ENCODE measurements around the gene SNX2. TPM values are rescaled to one million over a fixed set of nuclear protein-coding genes. Genes with fewer than 3 reads are reported as not detected.

Gene SNX2
- total RNA-seq, 3 donors from 2014 or later = 50.2 to 80.5 (median 58.6) TPM

DNA sequence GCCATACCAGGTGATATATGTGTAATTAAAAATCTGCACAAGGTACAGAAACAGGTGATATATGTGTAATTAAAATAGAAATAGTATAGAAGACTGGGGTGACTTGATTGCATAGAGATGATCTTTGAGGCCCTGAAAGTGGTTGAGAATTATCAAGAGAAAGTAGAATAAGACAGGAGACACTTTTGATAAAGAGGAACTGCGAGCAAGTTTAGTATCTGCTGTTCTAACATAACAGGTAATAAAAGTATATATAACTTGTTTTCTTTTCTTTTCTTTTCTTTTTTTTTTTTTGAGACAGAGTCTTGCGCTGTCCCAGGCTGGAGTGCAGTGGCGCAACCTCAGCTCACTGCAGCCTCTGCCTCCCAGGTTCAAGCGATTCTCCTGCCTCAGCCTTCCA lies 5.4 kb downstream of the SNX2 start:
- peaks cover 1% of the 10 kb centered on the region for H3K9me3 ChIP-seq
- intact Hi-C loops (cut with DNase I, micrococcal nuclease) = no loop called here
- TF ChIP-seq, protein P1, sequence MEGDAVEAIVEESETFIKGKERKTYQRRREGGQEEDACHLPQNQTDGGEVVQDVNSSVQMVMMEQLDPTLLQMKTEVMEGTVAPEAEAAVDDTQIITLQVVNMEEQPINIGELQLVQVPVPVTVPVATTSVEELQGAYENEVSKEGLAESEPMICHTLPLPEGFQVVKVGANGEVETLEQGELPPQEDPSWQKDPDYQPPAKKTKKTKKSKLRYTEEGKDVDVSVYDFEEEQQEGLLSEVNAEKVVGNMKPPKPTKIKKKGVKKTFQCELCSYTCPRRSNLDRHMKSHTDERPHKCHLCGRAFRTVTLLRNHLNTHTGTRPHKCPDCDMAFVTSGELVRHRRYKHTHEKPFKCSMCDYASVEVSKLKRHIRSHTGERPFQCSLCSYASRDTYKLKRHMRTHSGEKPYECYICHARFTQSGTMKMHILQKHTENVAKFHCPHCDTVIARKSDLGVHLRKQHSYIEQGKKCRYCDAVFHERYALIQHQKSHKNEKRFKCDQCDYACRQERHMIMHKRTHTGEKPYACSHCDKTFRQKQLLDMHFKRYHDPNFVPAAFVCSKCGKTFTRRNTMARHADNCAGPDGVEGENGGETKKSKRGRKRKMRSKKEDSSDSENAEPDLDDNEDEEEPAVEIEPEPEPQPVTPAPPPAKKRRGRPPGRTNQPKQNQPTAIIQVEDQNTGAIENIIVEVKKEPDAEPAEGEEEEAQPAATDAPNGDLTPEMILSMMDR (IDR thresholded peaks at IDR 0.05) = no peak
- H3K36me3 ChIP-seq (ENCODE audit: low read depth) = no peaks in the 10 kb centered on the region
- no peak overlapping the region for H3K4me3 ChIP-seq
- DNase-seq (no peak), ATAC-seq (no peak)
- peaks cover 15% of the 10 kb centered on the region for H3K4me1 ChIP-seq (ENCODE audit: low read depth)

DNA sequence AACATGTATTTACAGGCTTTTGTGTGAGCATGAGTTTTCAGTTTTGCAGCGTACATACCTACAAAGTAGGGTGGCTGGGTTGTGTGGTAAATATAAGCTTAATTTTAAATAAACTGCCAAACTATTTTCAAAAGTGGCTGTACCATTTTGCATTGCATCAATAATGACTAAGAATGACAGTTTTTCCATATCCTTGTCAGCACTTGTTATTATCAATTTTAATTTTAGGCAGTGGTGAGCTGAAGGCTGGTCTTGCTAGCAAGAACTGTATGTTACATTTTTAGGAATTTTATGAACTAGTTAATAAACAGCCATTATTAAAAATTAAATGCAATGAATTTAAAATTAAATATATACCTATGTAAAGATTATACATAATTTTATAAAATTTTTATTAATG lies 6.6 kb downstream of the SNX2 start:
- intact Hi-C loops (cut with DNase I, micrococcal nuclease) = no loop called here
- Histone ChIP-seq H3K4me1 (ENCODE audit: low read depth) (peaks cover 10% of the 10 kb centered on the region), H3K9me3 (peaks cover 9% of the 10 kb centered on the region), H3K4me3 (no peak overlapping the region), H3K36me3 (ENCODE audit: low read depth) (no peaks in the 10 kb centered on the region)
- TF ChIP-seq, protein P1 (IDR thresholded peaks at IDR 0.05) = no peak
- ATAC-seq = no peak
- DNase-seq = no peak

DNA sequence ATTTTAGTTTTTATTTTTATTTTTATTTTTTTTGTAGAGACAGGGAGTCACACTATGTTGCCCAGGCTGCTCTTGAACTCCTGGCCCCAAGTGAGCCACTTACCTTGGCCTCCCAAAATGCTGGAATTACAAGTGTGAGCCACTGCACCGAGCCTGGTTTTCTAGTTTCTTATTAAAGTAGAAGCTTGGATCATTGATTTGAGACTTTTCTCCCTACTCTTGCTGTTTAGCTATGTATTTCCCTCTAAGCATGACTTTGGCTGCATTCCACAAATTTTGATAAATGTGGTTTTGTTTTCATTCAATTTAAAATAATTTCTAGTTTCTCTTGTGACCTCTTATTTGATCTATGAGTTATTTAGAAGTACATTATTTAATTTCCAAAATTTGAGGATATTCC lies 10.4 kb downstream of the SNX2 start:
- ATAC-seq (no peak), DNase-seq (no peak)
- H3K4me1 ChIP-seq (ENCODE audit: low read depth) = no peaks in the 10 kb centered on the region
- H3K4me3 ChIP-seq = no peak overlapping the region
- intact Hi-C loops (cut with DNase I, micrococcal nuclease) = no loop called here
- H3K36me3 ChIP-seq (ENCODE audit: low read depth) = no peaks in the 10 kb centered on the region
- TF ChIP-seq, protein P1 (IDR thresholded peaks at IDR 0.05) = no peak
- peaks cover 9% of the 10 kb centered on the region for H3K9me3 ChIP-seq

DNA sequence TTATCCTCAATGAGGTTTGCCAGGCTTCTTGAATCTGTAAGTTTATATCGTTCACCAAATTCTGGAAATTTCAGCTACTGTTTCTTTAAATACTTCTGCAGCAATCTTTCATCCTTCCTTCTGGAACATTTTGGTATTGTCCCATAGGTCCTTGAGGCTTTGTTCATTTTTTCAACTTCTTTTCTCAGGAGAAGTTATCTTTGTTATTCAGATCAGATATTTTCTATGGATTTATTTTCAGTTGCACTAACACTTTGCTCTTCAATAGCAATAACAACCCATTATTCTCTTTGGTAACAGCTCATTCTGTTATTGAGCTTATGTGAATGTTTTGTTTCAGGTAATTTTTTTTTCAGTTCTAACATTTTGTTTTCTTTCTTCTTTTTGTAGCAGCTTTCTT lies 13.5 kb downstream of the SNX2 start:
- DNase-seq = no peak
- Histone ChIP-seq H3K36me3 (ENCODE audit: low read depth) (no peaks in the 10 kb centered on the region), H3K4me1 (ENCODE audit: low read depth) (no peaks in the 10 kb centered on the region), H3K4me3 (no peak overlapping the region), H3K9me3 (peaks cover 9% of the 10 kb centered on the region)
- intact Hi-C loops (cut with DNase I, micrococcal nuclease) = no loop called here
- no peak for ATAC-seq
- TF ChIP-seq, protein P1 (IDR thresholded peaks at IDR 0.05) = no peak

DNA sequence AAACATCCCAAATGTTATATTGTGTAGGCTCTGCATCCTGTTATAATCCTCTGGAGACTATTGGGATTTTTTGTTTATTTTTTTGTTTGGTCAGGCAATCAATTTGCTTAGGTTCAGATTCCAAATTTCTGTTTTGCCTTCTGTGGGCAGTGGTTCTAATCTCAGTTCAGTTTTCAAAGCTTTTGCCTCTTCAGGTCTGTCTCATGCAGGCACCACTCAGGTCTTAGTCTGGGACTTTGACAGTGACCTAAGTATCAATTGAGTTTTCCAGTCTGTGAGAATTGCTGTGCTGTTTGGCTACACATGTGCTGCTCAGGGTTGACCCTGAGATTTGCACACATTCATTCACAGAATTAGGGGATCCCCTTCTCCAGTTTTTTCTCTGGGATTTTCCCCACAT lies 14.1 kb downstream of the SNX2 start:
- DNase-seq (no peak), ATAC-seq (no peak)
- Histone ChIP-seq H3K9me3 (peaks cover 9% of the 10 kb centered on the region), H3K36me3 (ENCODE audit: low read depth) (no peaks in the 10 kb centered on the region), H3K4me3 (no peak overlapping the region), H3K4me1 (ENCODE audit: low read depth) (no peaks in the 10 kb centered on the region)
- intact Hi-C loops (cut with DNase I, micrococcal nuclease) = no loop called here
- TF ChIP-seq, protein P1 (IDR thresholded peaks at IDR 0.05) = no peak
